ENCODE data around the gene SPDYE1. TPM values are rescaled to one million over a fixed set of nuclear protein-coding genes. Genes with fewer than 3 reads are reported as not detected.

The SPDYE1 gene
- total and polyA plus RNA-seq, 2 of the 13 experiments (the other 11 are each of a cell fraction or from before 2014, with no cell fraction given), result not detected

GRCh38 chr7:44048031-44048795 lies 50.5 kb downstream of the SPDYE1 start:
- DNase-seq (ENCODE audit: low spot score) (no peak), FAIRE-seq (no peak), ATAC-seq (no peak)
- no peak for TF ChIP-seq ZSCAN22 (CRISPR knock-in tag; IDR thresholded peaks at IDR 0.05)
- TF ChIP-seq MTF2 (CRISPR knock-in tag; IDR thresholded peaks at IDR 0.05; ENCODE audit: borderline replicate concordance), result no peak
- TF ChIP-seq ATF2 (CRISPR knock-in tag; IDR thresholded peaks at IDR 0.05), result no peak
- no peak for TF ChIP-seq HNF4A (CRISPR knock-in tag; IDR thresholded peaks at IDR 0.05)
- TF ChIP-seq JARID2 (CRISPR knock-in tag; IDR thresholded peaks at IDR 0.05; ENCODE audit: insufficient replicate concordance), result no peak
- no peak for TF ChIP-seq DR1 (CRISPR knock-in tag; IDR thresholded peaks at IDR 0.05)
- TF ChIP-seq ZNF768 (CRISPR knock-in tag; IDR thresholded peaks at IDR 0.05), result no peak
- TF ChIP-seq ZNF660 (CRISPR knock-in tag; IDR thresholded peaks at IDR 0.05; ENCODE audit: borderline replicate concordance, low read depth), result no peak
- TF ChIP-seq KAT8 (CRISPR knock-in tag; IDR thresholded peaks at IDR 0.05), result no peak
- no peak for TF ChIP-seq ZNF777 (CRISPR knock-in tag; IDR thresholded peaks at IDR 0.05)
- no peak for TF ChIP-seq ZNF776 (CRISPR knock-in tag; IDR thresholded peaks at IDR 0.05)
- no peak for TF ChIP-seq SNAPC5 (CRISPR knock-in tag; IDR thresholded peaks at IDR 0.05; ENCODE audit: borderline replicate concordance)
- no peak for TF ChIP-seq ONECUT2 (CRISPR knock-in tag; IDR thresholded peaks at IDR 0.05)
- no peak for TF ChIP-seq ZBTB44 (CRISPR knock-in tag; IDR thresholded peaks at IDR 0.05)
- no peak for TF ChIP-seq FLYWCH1 (CRISPR knock-in tag; IDR thresholded peaks at IDR 0.05)
- no peak for TF ChIP-seq TCF7 (IDR thresholded peaks at IDR 0.05; ENCODE audit: low read depth)
- TF ChIP-seq PATZ1 (CRISPR knock-in tag; IDR thresholded peaks at IDR 0.05), result no peak
- no peak for TF ChIP-seq ZKSCAN8 (CRISPR knock-in tag; IDR thresholded peaks at IDR 0.05; ENCODE audit: borderline replicate concordance)
- no peak for TF ChIP-seq MXD3 (CRISPR knock-in tag; IDR thresholded peaks at IDR 0.05)
- no peak for TF ChIP-seq LCORL (IDR thresholded peaks at IDR 0.05)
- no peak for TF ChIP-seq LCORL (CRISPR knock-in tag; IDR thresholded peaks at IDR 0.05)
- no peaks in the 10 kb centered on the region for H4K20me1 ChIP-seq (ENCODE audit: insufficient read depth, low read length)
- CTCF ChIA-PET (ENCODE audit: low intra/inter-chr PET ratio, low total read pairs), result no interaction called here
- H3K27me3 ChIP-seq (ENCODE audit: control insufficient read depth in 1 of 2, insufficient read depth in 2 of 2, low read length in 2 of 2), result no peaks in the 10 kb centered on the region; a peak in 1 of 5 replicates
- H3K36me3 ChIP-seq (replicated peaks in 1 of 2; ENCODE audit: control insufficient read depth in 1 of 2, insufficient read depth in 2 of 2, low read length in 2 of 2), result peaks cover 16 to 40% of the 10 kb centered on the region in 2 experiments; a peak in 4 of 5 replicates
- H3K4me3 ChIP-seq (replicated peaks in 1 of 3; ENCODE audit: insufficient read depth in 1 of 3, low read depth in 2 of 3, low read length in 3 of 3), result no peak overlapping the region
- 94% methylated on average over 7 of the region's 7 CpGs for WGBS (ENCODE audit: low lambda C conversion rate)
- no peak overlapping the region for H2AFZ ChIP-seq (ENCODE audit: low read length)
- H3K9me3 ChIP-seq (ENCODE audit: low read length), result no peaks in the 10 kb centered on the region
- H3K79me2 ChIP-seq (ENCODE audit: insufficient read depth, low read length), result peaks cover 27% of the 10 kb centered on the region
- H3K4me1 ChIP-seq (ENCODE audit: insufficient read depth, low read length), result peaks cover 34% of the 10 kb centered on the region
- no TSS peak for BruUV-seq (replicated peaks)
- intact Hi-C loops (cut with micrococcal nuclease; ENCODE audit: unreplicated experiment), result no loop called here
- no peak overlapping the region for H3K9ac ChIP-seq (ENCODE audit: insufficient read depth, low read depth, low read length)
- H3K27ac ChIP-seq (ENCODE audit: extremely low read length, insufficient read depth, low read length), result no peak overlapping the region
- POLR2A ChIA-PET, result no interaction called here
- in situ Hi-C loops (cut with HindIII; ENCODE audit: extremely low pct_ligation_motif_present, low pct_unique_long_range_greater_than_20kb), result no loop called here
- no peak overlapping the region for H3K4me2 ChIP-seq (ENCODE audit: low read depth, low read length)
